ENCODE measurements around the gene SPATA18.

- TF ChIP-seq EZH2phosphoT487 (IDR thresholded peaks at IDR 0.05; ENCODE audit: low read depth), result no peak
- no peak for TF ChIP-seq CTCF (IDR thresholded peaks at IDR 0.05; ENCODE audit: low read depth, low read length)
These were observed 91.7 kb downstream of the SPATA18 start for GRCh38 chr4:52142816-52143215.
